Liver (tissue), 9 donors: ENCODE results near the gene TRAPPC3L. TPM values are rescaled to one million over a fixed set of nuclear protein-coding genes. Genes with fewer than 3 reads are reported as not detected.
"Not testable (repeated sequence)": the region's sequence is repeated elsewhere in the genome, so short reads cannot be mapped to it uniquely, and the experiment has no call there.

Source experiments
- DNase-seq: peaks from one replicate; pipeline ENCODE4 v3.0.0-alpha.2; 2017; ENCODE audit warnings: low spot score
- H3K27ac ChIP-seq, 2 donors: one replicate each; pipeline ENCODE4 v1.7.0; 2013; ENCODE audit warnings: inconsistent platforms in 2 of 2, low read length in 2 of 2, control low read depth in 1 of 2, low read depth in 1 of 2, mild to moderate bottlenecking in 1 of 2
- H3K27me3 ChIP-seq, 4 donors: one replicate each; pipeline versions ENCODE4 v1.6.1 to v1.7.0; 2013; ENCODE audit warnings: low read length in 3 of 4, inconsistent platforms in 1 of 4, mild to moderate bottlenecking in 1 of 4, moderate library complexity in 1 of 4; ENCODE audit not compliant: control insufficient read depth in 4 of 4, insufficient read depth in 4 of 4
- H3K36me3 ChIP-seq, 4 donors: one replicate each; pipeline versions ENCODE4 v1.6.1 to v1.7.0; 2013; ENCODE audit warnings: low read length in 3 of 4, mild to moderate bottlenecking in 3 of 4, low read depth in 1 of 4, moderate library complexity in 1 of 4; ENCODE audit not compliant: control insufficient read depth in 4 of 4, insufficient read depth in 3 of 4
- H3K4me1 ChIP-seq, 4 donors: one replicate each; pipeline versions ENCODE4 v1.6.1 to v1.7.0; 2013; ENCODE audit warnings: low read length in 3 of 4, mild to moderate bottlenecking in 3 of 4, moderate library complexity in 1 of 4; ENCODE audit not compliant: control insufficient read depth in 4 of 4, insufficient read depth in 4 of 4
- H3K4me3 ChIP-seq, 3 donors: one replicate each; pipeline versions ENCODE4 v1.6.1 to v1.7.0; 2013; ENCODE audit warnings: low read length in 3 of 3, control low read depth in 1 of 3, low read depth in 1 of 3, mild to moderate bottlenecking in 1 of 3
- H3K9ac ChIP-seq, 2 donors: one replicate each; pipeline ENCODE4 v1.7.0; 2013; ENCODE audit warnings: low read length in 2 of 2, mild to moderate bottlenecking in 2 of 2, moderate library complexity in 2 of 2, control low read depth in 1 of 2, low read depth in 1 of 2
- H3K9me3 ChIP-seq, 4 donors: one replicate each; pipeline versions ENCODE4 v1.6.1 to v1.7.0; 2013; ENCODE audit warnings: low read length in 3 of 4; ENCODE audit not compliant: control insufficient read depth in 4 of 4
- EGR1 ChIP-seq, 2 donors: IDR thresholded peaks; 2 replicates each; pipeline ENCODE4 v1.6.1; 2016 to 2018; ENCODE audit warnings: antibody characterized with exemption in 2 of 2, low read depth in 2 of 2
- FOXA1 ChIP-seq: IDR thresholded peaks from 2 replicates; pipeline ENCODE4 v1.6.1; 2016; ENCODE audit warnings: antibody characterized with exemption
- FOXA2 ChIP-seq: IDR thresholded peaks from 2 replicates; pipeline ENCODE4 v1.6.1; 2016; ENCODE audit warnings: antibody characterized with exemption
- GABPA ChIP-seq, 2 donors: IDR thresholded peaks in 1 of 2; conservative IDR thresholded peaks in 1 of 2; 2 replicates each; pipeline ENCODE4 v1.6.1; 2016; ENCODE audit warnings: antibody characterized with exemption in 2 of 2, mild to moderate bottlenecking in 1 of 2, moderate library complexity in 1 of 2
- HNF4A ChIP-seq, 2 donors: conservative IDR thresholded peaks; 2 replicates each; pipeline ENCODE4 v1.6.1; 2016; ENCODE audit warnings: antibody characterized with exemption in 2 of 2, mild to moderate bottlenecking in 2 of 2
- HNF4G ChIP-seq: IDR thresholded peaks from 2 replicates; pipeline ENCODE4 v1.6.1; 2016; ENCODE audit warnings: antibody characterized with exemption
- NR2F2 ChIP-seq: IDR thresholded peaks from 2 replicates; pipeline ENCODE4 v1.6.1; 2016; ENCODE audit warnings: antibody characterized with exemption
- RAD21 ChIP-seq, 2 donors: IDR thresholded peaks; 2 replicates each; pipeline ENCODE4 v1.6.1; 2016; ENCODE audit warnings: antibody characterized with exemption in 2 of 2, mild to moderate bottlenecking in 2 of 2
- RXRA ChIP-seq, 2 donors: IDR thresholded peaks; 2 replicates each; pipeline ENCODE4 v1.6.1; 2017 to 2018; ENCODE audit warnings: antibody characterized with exemption in 2 of 2, mild to moderate bottlenecking in 1 of 2
- SP1 ChIP-seq: IDR thresholded peaks from 2 replicates; pipeline ENCODE4 v1.6.1; 2018; ENCODE audit warnings: antibody characterized with exemption, mild to moderate bottlenecking
- TAF1 ChIP-seq: conservative IDR thresholded peaks from 2 replicates; pipeline ENCODE4 v1.6.1; 2016; ENCODE audit warnings: antibody characterized with exemption, mild to moderate bottlenecking
- YY1 ChIP-seq: IDR thresholded peaks from 2 replicates; pipeline ENCODE4 v1.6.1; 2016; ENCODE audit warnings: antibody characterized with exemption, mild to moderate bottlenecking
- WGBS: extraction: QIAGEN DNeasy Blood & Tissue Kit; methylation state at CpG from one replicate; pipeline ENCODE4 v1.1.7; 2013; 5-methylcytosine and 5-hydroxymethylcytosine counted together
- polyA plus RNA-seq, 2 donors: library from polyadenylated mRNA; stranded (reverse) in 1 of 2; unstranded in 1 of 2; fragments of 200-250 nt in 1 of 2; fragments of >200 nt in 1 of 2; fragmentation: Nextera tagmentation in 1 of 2; extraction: Ambion mirVana in 1 of 2; gene quantifications; one replicate each; pipeline versions ENCODE4 v1.2.1 to v1.2.3, GENCODE V29; 2013 to 2015
- total RNA-seq, 2 donors: library from RNA; depleted of rRNA; stranded (reverse); fragments of >200 nt; gene quantifications; one replicate each; pipeline ENCODE4 v1.2.3, GENCODE V29; 2014
- TF ChIP-seq, protein P1 (sequence below): IDR thresholded peaks from 2 replicates; pipeline ENCODE4 v1.6.1; 2016; ENCODE audit warnings: antibody characterized with exemption
- TF ChIP-seq, protein P2 (sequence below): IDR thresholded peaks from 2 replicates; pipeline ENCODE4 v1.6.1; 2016; ENCODE audit warnings: antibody characterized with exemption
- TF ChIP-seq, protein P3 (sequence below): IDR thresholded peaks from 2 replicates; pipeline ENCODE4 v1.6.1; 2016; ENCODE audit warnings: antibody characterized with exemption, mild to moderate bottlenecking
- TF ChIP-seq, protein P4 (sequence below): fragments of 150-350 bp; IDR thresholded peaks from 2 replicates; pipeline ENCODE4 v1.5.1; 2017; ENCODE audit warnings: improper control_type of control experiment, low read depth, low read length; ENCODE audit not compliant: missing input control
- TF ChIP-seq, protein P5 (sequence below): IDR thresholded peaks from 2 replicates; pipeline ENCODE4 v1.6.1; 2016; ENCODE audit warnings: antibody characterized with exemption
- donor health status: healthy.
- donor health status: healthy.
- donor health status: healthy.
- donor health status: healthy.
- donor health status: healthy.

TRAPPC3L gene
- total and polyA plus RNA-seq, 4 donors, result 0.08 to 0.21 (median 0.16) TPM

DNA sequence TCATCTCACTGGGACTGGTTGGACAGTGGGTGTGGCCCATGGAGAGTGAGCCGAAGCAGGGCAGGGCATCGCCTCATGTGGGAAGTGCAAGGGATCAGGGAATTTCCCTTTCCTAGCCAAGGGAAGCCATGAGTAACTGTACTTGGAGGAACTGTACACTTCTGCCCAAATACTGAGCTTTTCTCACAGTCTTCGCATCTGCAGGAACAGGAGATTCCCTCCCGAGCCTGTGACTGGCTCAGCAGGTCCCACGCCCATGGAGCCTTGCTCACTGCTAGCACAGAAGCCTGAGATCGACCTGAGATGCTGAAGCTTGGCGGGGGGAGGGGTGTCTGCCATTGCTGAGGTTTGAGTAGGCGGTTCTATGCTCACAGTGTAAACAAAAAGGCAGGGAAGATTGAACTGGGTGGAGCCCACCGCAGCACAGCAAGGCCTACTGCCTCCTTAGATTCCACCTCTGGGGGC is 44.5 kb downstream of the TRAPPC3L start (continued):
- no peak for TF ChIP-seq HNF4G
- TF ChIP-seq, protein P1, sequence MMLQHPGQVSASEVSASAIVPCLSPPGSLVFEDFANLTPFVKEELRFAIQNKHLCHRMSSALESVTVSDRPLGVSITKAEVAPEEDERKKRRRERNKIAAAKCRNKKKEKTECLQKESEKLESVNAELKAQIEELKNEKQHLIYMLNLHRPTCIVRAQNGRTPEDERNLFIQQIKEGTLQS, result no peak

DNA sequence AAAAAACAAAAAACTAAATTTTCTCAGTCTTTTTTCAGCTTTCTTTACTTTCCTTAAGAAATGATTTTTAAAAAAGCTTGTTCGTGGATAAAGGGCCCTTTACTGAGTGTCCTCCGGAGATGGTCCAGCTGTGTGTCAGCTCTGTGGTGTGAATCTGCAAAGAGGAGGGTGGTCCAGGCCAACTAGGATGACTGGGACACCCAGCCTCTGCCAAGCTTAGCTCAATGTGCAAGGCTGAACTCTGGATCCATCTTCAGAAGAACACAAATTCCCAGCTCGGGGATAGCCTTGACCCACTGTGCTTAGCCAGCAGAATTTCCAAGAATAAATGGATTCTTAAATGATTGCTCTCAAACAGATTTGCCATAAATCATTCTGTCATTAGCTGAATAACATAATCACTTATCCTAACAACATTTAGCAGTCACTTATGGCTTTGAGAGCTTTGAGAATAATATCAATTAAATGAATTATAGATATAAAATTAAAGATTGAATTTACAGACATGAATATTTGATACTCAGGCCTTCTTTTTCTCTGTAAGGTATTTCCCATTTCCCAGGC is 48.3 kb downstream of the TRAPPC3L start:
- Histone ChIP-seq H3K4me1 (no peaks in the 10 kb centered on the region), H3K9ac (no peak overlapping the region), H3K27ac (no peak overlapping the region), H3K27me3 (no peaks in the 10 kb centered on the region), H3K4me3 (no peak overlapping the region), H3K36me3 (no peaks in the 10 kb centered on the region), H3K9me3 (no peaks in the 10 kb centered on the region)
- TF ChIP-seq GABPA (IDR thresholded peaks at IDR 0.05 in 1 of 2, conservative IDR thresholded peaks at IDR 0.05 in 1 of 2) (no peak), FOXA1 (no peak), NR2F2 (no peak), HNF4G (no peak), RXRA (IDR thresholded peaks at IDR 0.05) (no peak), EGR1 (IDR thresholded peaks at IDR 0.05; ENCODE audit: low read depth in 2 of 2) (no peak), HNF4A (conservative IDR thresholded peaks at IDR 0.05) (no peak), FOXA2 (no peak), SP1 (no peak), YY1 (no peak), RAD21 (IDR thresholded peaks at IDR 0.05) (no peak), TAF1 (no peak)
- TF ChIP-seq, protein P2, sequence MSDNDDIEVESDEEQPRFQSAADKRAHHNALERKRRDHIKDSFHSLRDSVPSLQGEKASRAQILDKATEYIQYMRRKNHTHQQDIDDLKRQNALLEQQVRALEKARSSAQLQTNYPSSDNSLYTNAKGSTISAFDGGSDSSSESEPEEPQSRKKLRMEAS, result no peak
- TF ChIP-seq, protein P3, sequence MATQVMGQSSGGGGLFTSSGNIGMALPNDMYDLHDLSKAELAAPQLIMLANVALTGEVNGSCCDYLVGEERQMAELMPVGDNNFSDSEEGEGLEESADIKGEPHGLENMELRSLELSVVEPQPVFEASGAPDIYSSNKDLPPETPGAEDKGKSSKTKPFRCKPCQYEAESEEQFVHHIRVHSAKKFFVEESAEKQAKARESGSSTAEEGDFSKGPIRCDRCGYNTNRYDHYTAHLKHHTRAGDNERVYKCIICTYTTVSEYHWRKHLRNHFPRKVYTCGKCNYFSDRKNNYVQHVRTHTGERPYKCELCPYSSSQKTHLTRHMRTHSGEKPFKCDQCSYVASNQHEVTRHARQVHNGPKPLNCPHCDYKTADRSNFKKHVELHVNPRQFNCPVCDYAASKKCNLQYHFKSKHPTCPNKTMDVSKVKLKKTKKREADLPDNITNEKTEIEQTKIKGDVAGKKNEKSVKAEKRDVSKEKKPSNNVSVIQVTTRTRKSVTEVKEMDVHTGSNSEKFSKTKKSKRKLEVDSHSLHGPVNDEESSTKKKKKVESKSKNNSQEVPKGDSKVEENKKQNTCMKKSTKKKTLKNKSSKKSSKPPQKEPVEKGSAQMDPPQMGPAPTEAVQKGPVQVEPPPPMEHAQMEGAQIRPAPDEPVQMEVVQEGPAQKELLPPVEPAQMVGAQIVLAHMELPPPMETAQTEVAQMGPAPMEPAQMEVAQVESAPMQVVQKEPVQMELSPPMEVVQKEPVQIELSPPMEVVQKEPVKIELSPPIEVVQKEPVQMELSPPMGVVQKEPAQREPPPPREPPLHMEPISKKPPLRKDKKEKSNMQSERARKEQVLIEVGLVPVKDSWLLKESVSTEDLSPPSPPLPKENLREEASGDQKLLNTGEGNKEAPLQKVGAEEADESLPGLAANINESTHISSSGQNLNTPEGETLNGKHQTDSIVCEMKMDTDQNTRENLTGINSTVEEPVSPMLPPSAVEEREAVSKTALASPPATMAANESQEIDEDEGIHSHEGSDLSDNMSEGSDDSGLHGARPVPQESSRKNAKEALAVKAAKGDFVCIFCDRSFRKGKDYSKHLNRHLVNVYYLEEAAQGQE, result no peak
- TF ChIP-seq, protein P1, result no peak
- TF ChIP-seq, protein P4, sequence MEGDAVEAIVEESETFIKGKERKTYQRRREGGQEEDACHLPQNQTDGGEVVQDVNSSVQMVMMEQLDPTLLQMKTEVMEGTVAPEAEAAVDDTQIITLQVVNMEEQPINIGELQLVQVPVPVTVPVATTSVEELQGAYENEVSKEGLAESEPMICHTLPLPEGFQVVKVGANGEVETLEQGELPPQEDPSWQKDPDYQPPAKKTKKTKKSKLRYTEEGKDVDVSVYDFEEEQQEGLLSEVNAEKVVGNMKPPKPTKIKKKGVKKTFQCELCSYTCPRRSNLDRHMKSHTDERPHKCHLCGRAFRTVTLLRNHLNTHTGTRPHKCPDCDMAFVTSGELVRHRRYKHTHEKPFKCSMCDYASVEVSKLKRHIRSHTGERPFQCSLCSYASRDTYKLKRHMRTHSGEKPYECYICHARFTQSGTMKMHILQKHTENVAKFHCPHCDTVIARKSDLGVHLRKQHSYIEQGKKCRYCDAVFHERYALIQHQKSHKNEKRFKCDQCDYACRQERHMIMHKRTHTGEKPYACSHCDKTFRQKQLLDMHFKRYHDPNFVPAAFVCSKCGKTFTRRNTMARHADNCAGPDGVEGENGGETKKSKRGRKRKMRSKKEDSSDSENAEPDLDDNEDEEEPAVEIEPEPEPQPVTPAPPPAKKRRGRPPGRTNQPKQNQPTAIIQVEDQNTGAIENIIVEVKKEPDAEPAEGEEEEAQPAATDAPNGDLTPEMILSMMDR, result no peak
- TF ChIP-seq, protein P5, sequence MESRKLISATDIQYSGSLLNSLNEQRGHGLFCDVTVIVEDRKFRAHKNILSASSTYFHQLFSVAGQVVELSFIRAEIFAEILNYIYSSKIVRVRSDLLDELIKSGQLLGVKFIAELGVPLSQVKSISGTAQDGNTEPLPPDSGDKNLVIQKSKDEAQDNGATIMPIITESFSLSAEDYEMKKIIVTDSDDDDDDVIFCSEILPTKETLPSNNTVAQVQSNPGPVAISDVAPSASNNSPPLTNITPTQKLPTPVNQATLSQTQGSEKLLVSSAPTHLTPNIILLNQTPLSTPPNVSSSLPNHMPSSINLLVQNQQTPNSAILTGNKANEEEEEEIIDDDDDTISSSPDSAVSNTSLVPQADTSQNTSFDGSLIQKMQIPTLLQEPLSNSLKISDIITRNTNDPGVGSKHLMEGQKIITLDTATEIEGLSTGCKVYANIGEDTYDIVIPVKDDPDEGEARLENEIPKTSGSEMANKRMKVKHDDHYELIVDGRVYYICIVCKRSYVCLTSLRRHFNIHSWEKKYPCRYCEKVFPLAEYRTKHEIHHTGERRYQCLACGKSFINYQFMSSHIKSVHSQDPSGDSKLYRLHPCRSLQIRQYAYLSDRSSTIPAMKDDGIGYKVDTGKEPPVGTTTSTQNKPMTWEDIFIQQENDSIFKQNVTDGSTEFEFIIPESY, result no peak
- DNase-seq, result no peak
- 75% methylated on average over 3 of the region's 3 CpGs for WGBS

DNA sequence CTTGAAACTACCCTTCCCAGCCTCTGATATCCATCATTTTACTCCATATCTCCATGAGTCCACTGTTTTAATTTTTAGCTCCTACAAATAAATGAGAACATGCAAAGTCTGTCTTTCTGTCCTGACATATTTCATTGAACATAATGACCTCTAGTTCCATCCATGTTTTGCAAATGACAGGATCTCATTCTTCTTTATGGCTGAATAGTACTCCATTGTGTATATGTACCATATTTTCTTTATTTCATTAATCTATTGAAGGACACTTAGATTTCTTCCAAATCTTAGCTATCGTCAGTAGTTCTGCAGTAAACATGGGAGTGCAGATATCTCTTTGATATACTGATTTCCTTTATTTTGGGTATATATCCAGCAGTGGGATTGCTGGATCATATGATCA is 50.3 kb downstream of the TRAPPC3L start:
- H3K27ac ChIP-seq, H3K4me3 ChIP-seq, H3K9ac ChIP-seq, H3K36me3 ChIP-seq, DNase-seq, H3K27me3 ChIP-seq, H3K9me3 ChIP-seq, H3K4me1 ChIP-seq: not testable (repeated sequence)
- WGBS, result 99% methylated on average over 1 of the region's 1 CpG
